Islet of Langerhans (tissue), 1 donor: ENCODE results near the gene ARHGAP24.
"Not testable (repeated sequence)": the region's sequence is repeated elsewhere in the genome, so short reads cannot be mapped to it uniquely, and the experiment has no call there.

Experiments used
- FAIRE-seq: peaks from one replicate; lab custom pipeline; 2011; peaks lifted over from hg19 to GRCh38; lab: Jason Lieb, UNC

Gene ARHGAP24

DNA sequence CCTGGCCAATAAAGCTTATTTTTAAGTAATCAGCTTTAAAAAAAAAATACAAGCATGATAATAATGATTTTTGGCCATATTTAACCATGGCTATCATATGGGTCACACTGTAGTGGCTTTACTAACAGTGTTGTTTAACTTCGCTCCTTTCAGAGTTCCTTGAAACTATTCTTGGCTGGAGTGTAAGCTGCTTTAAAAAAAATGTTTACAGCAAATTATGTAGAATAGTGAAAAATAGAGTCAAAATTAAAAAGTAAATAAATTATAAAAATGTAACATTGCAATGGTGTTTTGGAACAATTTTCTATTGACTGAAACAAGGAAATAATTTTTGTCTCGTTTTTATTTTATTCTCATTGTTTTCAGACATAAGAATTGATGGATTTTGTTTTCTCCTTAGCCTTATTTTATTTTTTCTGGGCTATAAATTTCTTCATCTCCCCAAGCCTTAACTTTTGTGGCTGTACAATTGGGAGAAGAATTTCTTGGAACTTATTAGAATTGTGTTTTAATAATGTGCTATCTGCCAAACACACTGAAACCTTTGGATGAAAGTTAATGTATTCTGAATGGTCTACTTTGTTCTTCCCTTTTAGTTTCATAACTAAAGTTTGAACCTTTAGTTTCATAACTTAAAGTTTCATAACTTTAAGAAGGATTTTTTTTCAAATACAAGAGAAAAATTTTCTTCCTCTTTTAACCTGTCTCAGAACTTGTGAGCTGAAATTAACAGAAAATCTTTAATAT, 182.0 kb downstream of the ARHGAP24 start:
- FAIRE-seq: no peak

DNA sequence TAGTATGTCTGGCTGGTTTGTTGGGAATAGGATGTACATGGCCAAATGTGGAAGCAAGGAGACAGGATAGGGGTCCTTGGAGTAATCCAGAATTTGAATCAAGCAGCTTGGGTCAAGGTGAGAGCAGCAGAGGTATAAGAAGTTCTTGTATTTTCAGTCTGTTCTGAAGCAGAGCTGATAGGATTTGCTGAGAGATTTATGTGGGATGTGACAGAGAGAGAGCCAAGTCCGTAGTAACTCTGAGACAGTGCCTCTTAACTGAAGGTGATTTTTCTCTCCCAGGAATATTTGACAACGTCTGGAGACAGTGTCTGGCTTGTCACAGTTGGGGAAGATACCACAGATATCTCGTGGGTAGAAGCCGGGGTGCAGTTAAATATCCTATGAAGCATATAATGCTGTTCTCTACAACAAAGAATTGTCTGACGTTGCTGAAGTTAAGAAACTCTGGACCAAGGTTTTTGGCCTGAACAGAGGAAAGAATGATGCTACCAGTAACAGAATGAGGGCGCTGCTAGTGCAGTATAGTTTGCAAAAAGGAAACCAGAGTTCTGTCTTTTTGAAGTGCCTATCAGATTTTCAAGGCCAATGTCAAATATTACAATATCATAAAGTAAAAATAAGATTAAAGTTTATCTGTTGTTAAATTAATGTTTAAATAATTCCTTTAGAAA, 184.0 kb downstream of the ARHGAP24 start:
- no peak for FAIRE-seq

GRCh38 chr4:85659610-85660218, 184.8 kb downstream of the ARHGAP24 start:
- no peak for FAIRE-seq

- FAIRE-seq: not testable (repeated sequence)
Measured at GRCh38 chr4:85666625-85667024, 191.7 kb downstream of the ARHGAP24 start.

DNA sequence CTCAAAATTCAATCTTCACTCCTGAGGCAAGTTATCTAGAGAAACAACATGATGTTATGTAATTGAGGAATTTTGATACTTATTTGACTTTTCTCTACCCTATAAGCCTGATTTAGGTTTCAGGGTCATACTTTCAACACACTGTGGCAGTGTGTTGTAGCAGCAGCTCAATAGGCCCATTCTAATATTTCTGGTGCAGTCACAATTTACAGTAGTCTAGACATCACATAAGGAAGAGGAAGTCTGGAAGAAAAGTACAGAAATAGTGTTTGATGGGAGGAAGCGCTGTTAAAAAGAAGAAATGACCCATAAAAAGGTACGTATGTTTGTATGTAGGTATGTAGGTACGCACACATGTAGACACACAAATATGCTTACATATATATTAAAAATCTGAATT, 194.3 kb downstream of the ARHGAP24 start:
- no peak for FAIRE-seq

DNA sequence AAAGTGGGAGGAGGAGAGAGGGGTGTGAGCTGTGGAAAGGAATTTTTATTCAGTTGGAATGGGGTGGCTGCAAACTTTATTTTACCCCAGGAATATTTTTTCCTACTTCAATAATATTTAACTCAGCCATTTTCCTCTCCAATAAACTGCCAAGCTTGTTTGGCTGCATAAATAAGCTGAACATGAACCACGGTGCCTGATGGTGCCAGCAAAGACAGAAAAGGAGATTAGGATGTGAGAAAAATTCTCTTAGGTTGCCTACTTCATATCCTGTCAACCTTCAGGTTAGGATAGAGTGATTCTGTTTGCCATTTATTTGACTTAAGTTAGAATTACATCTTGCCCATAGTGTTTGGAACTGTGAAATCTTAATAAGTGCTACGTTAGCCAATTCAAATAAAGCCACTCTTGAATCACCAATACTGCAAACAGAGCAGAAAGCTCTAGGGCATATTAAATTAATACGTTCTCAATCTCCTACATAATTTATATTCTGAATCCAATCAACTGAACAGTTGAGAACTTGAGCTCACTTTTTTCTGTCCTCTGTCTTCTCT, 195.1 kb downstream of the ARHGAP24 start:
- no peak for FAIRE-seq

DNA sequence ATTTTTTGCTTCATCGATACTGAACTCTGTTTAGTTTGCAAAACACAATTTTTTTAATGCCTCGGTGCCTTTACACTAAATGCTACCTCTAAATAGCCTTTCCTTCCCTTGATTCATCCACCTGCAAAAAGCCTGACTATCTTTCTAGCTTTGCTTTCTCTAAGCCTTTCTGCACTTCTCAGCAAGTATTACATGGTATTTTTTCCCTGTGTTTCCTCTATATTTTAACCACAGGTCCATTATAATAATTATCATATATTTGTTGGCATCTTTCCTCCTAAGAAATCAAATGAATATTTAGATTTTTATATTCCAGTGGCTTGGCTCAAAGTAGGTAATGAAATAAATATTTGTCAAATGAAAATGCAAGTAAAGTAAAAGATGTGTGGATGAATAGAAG, 196.2 kb downstream of the ARHGAP24 start:
- no peak for FAIRE-seq

DNA sequence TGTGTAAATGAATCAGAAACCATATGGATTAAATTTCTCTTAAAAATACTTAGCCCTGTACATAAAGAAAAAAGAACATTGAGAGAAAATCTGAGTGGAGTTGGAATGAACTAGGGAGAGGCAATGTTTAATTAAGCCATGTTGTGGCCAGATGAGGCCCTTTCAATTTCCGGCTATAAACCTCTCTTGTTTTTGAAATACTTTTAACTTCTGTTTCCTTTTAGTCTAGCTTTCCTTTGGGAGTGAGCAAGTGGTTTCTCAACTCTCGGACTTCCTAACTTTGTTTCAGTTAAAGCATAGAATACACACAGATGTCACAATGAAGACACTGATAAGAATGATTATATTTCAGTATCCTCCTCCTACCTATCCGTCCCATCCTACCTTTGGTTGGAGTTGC, 197.2 kb downstream of the ARHGAP24 start:
- FAIRE-seq: no peak

GRCh38 chr4:85672959-85673358, 198.0 kb downstream of the ARHGAP24 start:
- no peak for FAIRE-seq

- no peak for FAIRE-seq
Measured at GRCh38 chr4:85673540-85673939, 198.6 kb downstream of the ARHGAP24 start.

- FAIRE-seq: no peak
Measured at GRCh38 chr4:85675076-85676049, 200.4 kb downstream of the ARHGAP24 start.

- no peak for FAIRE-seq
Measured at GRCh38 chr4:85676050-85676425, 201.1 kb downstream of the ARHGAP24 start.

GRCh38 chr4:85676850-85677590, 202.1 kb downstream of the ARHGAP24 start:
- no peak for FAIRE-seq

- FAIRE-seq: no peak
Measured at GRCh38 chr4:85681221-85681657, 206.3 kb downstream of the ARHGAP24 start.

DNA sequence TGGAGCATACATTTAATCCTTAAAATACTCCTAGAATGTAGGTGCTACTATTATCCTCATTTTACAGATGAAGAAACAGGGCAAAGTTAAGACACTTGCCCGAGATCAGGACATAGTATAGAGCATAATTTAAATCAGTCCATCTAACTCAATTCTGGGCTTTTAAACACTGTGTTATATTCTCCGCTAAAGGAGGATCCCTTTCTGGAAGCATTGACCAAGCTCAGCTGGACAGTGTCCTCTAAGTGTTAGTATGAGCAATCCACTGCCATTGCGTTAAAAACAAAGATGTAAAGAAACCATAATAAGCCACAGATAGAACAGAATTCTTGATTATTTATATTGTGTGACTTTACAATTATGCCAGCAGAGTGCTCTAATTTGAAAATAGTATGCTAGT, 207.0 kb downstream of the ARHGAP24 start:
- no peak for FAIRE-seq

DNA sequence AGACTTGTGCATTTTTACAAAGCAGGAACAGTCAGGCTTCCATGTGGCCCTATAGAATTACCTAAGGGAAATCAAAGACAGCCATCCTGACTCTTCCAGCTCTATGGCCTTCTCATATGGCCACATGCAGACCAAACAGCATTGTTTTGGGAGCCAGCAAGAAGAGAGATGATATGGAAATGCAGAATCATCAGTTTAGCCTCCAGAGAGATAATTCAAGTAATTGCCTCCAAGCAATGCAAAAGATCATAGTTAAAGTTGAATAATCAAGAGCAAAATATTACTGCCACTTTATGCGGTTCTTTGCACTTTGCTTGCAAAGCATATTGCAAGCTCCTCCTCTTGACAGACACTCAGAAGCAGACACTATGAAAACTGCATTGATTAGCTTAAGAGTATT, 207.4 kb downstream of the ARHGAP24 start:
- no peak for FAIRE-seq

DNA sequence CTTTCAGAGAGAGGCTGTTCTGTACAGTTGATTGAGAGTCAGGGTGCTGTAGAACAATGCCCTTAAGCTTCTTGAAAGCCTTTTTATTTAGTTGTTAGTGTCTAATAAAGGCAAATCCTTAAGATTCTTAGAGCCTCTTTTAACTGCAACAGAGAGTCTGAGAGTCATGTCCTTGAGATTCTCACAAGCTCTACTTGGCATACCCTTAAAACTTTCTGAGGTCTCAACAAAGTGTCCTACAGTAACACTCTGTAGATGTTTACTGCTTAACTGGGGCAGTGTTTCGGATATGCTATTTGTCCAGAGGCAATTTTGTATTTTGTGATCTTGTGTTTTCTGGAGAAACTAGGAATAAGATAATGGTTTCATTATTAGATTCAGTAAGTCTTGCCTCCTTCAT, 209.7 kb downstream of the ARHGAP24 start:
- FAIRE-seq: no peak

DNA sequence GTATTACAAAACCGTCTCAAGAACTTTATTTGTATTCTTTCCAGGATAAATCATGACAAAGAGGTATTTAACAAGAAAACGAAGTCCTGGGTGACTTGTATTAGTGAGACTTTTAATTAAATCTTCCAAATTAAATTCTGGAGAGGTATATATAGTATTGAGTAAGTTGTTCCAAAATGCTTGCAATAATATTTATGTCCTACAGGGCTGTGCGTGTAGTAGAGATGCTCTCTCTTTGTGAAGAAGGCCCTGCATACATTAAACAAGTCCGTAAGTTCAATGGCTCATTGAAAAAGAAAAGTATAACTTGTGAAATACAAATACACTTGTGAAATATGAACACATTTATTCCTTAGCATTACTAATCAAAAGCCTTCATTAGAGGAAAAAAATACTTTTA, 211.4 kb downstream of the ARHGAP24 start:
- FAIRE-seq: no peak

DNA sequence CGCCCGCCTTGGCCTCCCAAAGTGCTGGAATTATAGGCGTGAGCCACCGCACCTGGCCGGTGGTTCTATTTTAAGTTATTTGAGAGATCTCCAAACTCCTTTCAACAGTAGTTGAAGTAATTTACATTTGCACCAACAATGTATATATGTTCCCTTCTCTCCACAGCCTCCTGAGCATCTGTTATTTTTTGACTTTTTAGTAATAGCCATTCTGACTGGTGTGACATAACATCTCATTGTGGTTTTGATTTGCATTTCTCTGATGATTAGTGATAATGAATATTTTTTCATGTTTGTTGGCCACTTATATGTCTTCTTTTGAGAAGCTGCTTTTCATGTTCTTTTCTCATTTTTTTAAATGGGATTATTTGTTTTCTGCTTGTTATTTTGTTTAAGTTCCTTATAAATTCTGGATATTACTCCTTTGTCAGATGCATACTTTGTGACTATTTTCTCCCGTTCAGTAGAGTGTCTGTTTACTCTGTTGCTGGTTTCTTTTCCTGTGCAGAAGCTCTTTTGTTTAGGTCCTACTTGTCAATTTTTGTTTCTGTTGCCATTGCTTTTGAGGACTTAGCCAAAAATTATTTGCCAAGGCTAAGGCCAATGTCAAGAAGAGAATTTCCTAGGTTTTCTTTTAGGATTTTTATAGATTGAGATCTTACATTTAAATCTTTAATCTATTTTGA, 213.2 kb downstream of the ARHGAP24 start:
- FAIRE-seq: peak; percentile 30

DNA sequence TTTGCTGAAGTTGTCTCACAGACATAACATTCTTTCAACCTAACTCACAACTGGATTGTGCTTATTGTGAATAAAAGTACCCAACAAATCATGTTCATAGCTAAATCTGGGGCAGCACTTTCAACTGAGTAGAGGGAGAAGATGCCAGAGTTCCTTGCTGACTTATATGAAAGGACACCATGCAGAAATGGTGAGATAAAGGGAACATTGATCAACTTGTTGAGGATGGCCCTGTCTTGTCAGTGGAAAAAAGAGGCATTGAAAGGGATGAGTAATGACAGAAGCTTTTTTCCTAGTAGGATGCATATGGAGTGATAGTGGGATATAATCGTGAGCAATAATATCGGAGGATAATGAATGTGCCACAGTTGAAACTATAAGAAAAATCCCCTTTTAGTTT, 221.7 kb downstream of the ARHGAP24 start:
- FAIRE-seq: no peak

DNA sequence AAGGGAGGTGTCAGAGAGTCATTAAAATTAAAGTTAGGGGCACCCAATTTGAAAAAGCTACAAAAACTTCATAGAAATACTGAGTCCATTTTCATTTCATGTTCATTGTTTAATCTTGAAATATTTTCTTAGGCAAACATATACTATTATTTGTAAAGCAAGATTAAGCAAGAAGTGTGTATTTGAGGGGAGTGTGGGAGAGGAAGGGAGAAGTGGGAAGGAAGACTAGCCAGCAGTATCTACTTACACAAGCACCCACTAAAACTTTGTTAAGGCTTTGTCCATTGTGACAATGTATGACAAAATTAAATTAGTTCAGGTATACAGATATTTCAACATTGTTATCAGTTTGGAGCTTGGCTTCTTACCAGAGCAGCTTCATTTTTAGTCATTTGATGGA, 222.9 kb downstream of the ARHGAP24 start:
- FAIRE-seq: no peak
